Tracheal epithelial cell (primary cell): ENCODE results near the gene REELD1. TPM values are rescaled to one million over a fixed set of nuclear protein-coding genes. Genes with fewer than 3 reads are reported as not detected.

ENCODE experiments used
- total RNA-seq: library from RNA; depleted of rRNA; stranded (reverse); fragments of >200 nt; gene quantifications from 2 replicates; pipeline ENCODE4 v1.2.1, GENCODE V29; 2014

REELD1 gene
- total RNA-seq, result not detected in 2 replicates

DNA sequence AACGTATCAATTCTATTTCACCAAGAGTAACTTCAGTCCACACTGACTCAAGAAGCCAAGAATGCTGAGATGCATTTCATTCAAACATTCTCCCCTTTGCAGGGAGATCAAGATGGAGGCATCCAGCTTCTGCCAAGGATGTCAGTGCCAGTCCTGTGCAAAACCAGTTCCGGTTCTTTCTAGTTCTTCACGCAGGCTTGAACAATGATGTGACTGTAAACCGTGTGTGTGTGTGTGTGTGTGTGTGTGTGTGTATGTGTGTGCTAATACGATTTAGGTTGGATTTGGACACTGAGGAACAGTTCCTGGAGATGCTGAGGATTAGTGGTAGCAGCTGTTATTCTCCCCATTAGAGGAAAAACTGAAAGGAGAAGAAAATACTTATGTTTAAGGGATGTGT lies at the start of gene REELD1:
Gene REELD1 (plus strand): TSS at position 301 of the 400 bp plus-strand sequence. CDS start 2,415 bp downstream, outside the sequence.

DNA sequence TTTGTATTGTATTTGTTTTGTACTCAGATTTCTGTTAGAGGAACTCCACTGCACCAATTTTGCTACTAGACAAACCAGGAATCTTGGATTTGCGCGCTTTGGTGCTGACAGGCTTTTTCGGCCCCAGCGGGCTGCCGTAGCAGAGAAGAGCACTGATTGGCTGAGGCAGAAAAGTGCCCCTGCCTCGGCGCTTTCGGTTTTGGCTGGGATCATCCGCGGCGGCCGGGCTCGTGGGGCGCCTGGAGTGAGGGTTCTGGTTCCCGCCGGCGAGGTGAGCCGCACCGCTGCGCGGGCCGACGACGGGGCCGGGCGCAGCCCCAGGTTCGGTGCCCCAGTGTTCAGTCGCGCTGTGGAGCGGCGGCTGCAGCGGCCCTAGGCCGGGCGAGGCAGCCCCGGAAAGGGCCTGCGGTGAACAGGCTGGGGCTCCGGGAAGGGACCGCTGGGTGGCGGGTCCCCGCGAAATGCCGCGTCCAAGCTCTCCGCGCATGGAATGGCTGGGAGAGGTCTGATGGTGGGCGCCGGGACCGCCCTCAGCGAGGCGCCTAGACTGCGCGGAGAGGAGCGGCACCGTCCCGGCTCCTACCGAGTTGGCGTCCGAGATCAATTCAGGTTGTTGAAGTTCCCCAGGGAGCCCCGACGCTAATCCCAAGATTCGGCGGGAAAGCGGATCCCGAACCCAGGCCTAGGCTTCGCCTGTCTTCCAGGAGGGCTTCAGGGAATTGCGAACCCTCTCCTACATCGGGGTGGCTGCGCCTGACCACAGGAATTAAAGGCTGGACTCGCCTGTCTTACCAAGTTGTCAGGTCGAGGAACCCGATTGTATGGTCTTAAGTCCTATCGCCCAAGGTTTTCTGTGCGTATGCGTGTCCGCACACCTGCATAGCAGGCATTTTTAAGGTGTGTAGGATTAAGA lies 38.5 kb upstream of the REELD1 start, which contains the start of gene LSM6:
Gene LSM6 (plus strand): TSS at position 178 of the 913 bp plus-strand sequence. CDS start 7,204 bp downstream, outside the sequence.

Other genes with a start within 250 kb of the REELD1 start
- gene LSM6, start 38.8 kb upstream of the REELD1 start, total RNA-seq, result 16.1 and 34.1 TPM in 2 replicates